SK-N-SH (cell line): ENCODE measurements around the gene ASB7. TPM values are rescaled to one million over a fixed set of nuclear protein-coding genes. Genes with fewer than 3 reads are reported as not detected.

Source experiments
- CTCF ChIA-PET: fragments of 300-600, 350-600 bp; formaldehyde crosslinking; extraction: SDS; loops from one replicate; lab custom pipeline; 2021; lab: Yijun Ruan, JAX
- POLR2A ChIA-PET: fragments of 350-600 bp; sonication (Branson Sonifier 250); formaldehyde crosslinking; extraction: SDS; loops from one replicate; lab custom pipeline; 2020; ENCODE audit warnings: antibody characterized with exemption, inconsistent platforms; lab: Yijun Ruan, JAX
- DNase-seq: peaks from one replicate; pipeline ENCODE4 v3.0.0; 2012
- H2AFZ ChIP-seq: fragments of 200-600 bp; sonication (generic); 2 replicates; pipeline ENCODE4 v1.8.1; 2016; ENCODE audit warnings: antibody characterized with exemption, mild to moderate bottlenecking, low read depth
- H3F3A ChIP-seq: fragments of 200-600 bp; sonication (generic); replicated peaks from 2 replicates; pipeline ENCODE3; 2016; ENCODE audit warnings: antibody characterized with exemption, mild to moderate bottlenecking; ENCODE audit not compliant: insufficient read depth
- H3K27ac ChIP-seq, 2 experiments: fragments of 200-500 bp in 1 of 2; fragments of 200-600 bp in 1 of 2; sonication (Bioruptor generic) in 1 of 2; sonication (generic), shearing (Covaris generic) in 1 of 2; 2 replicates each; pipeline versions ENCODE4 v1.5.1 to v1.6.1; 2014 to 2016; ENCODE audit warnings: low read depth in 2 of 2, inconsistent platforms in 1 of 2, low read length in 1 of 2, mild to moderate bottlenecking in 1 of 2, mixed read lengths in 1 of 2
- H3K27me3 ChIP-seq: fragments of 200-600 bp; sonication (generic), shearing (Covaris generic); 2 replicates; pipeline ENCODE4 v1.6.1; 2016; ENCODE audit warnings: mixed run types; ENCODE audit not compliant: insufficient read depth
- H3K36me3 ChIP-seq, 2 experiments: fragments of 200-500 bp in 1 of 2; fragments of 200-600 bp in 1 of 2; sonication (Bioruptor generic) in 1 of 2; sonication (generic) in 1 of 2; replicated peaks in 1 of 2; 2 replicates each; pipeline versions ENCODE3 to v1.5.1; 2014 to 2016; ENCODE audit warnings: low read length in 1 of 2, mild to moderate bottlenecking in 1 of 2; ENCODE audit not compliant: insufficient read depth in 2 of 2, control insufficient read depth in 1 of 2
- H3K4me1 ChIP-seq, 2 experiments: fragments of 200-500 bp in 1 of 2; fragments of 200-600 bp in 1 of 2; sonication (Bioruptor generic) in 1 of 2; sonication (generic), shearing (Covaris generic) in 1 of 2; 2 replicates each; pipeline versions ENCODE4 v1.5.1 to v1.6.1; 2014 to 2016; ENCODE audit warnings: low read depth in 1 of 2, low read length in 1 of 2, mixed run types in 1 of 2; ENCODE audit not compliant: insufficient read depth in 2 of 2, control insufficient read depth in 1 of 2
- H3K4me2 ChIP-seq: fragments of 200-600 bp; sonication (generic), shearing (Covaris generic); 2 replicates; pipeline ENCODE4 v1.6.1; 2017; ENCODE audit warnings: mixed run types
- H3K4me3 ChIP-seq, 2 experiments: fragments of 200-500 bp in 1 of 2; fragments of 200-600 bp in 1 of 2; sonication (Bioruptor generic) in 1 of 2; sonication (generic), shearing (Covaris generic) in 1 of 2; 2 replicates each; pipeline versions ENCODE4 v1.5.1 to v1.8.1; 2014 to 2016; ENCODE audit warnings: low read depth in 2 of 2, inconsistent platforms in 1 of 2, low read length in 1 of 2, mild to moderate bottlenecking in 1 of 2, mixed read lengths in 1 of 2, moderate library complexity in 1 of 2
- H3K79me2 ChIP-seq: fragments of 200-600 bp; sonication (generic); 2 replicates; pipeline ENCODE4 v1.8.1; 2017; ENCODE audit warnings: mild to moderate bottlenecking; ENCODE audit not compliant: insufficient read depth
- H3K9ac ChIP-seq: fragments of 200-600 bp; sonication (generic); 2 replicates; pipeline ENCODE4 v1.6.1; 2017; ENCODE audit warnings: mixed run types
- H3K9me2 ChIP-seq: fragments of 200-600 bp; sonication (generic); 2 replicates; pipeline ENCODE4 v1.6.1; 2017; ENCODE audit warnings: mixed run types
- H3K9me3 ChIP-seq: fragments of 200-600 bp; sonication (generic); 2 replicates; pipeline ENCODE4 v1.6.1; 2017; ENCODE audit warnings: mixed run types, mild to moderate bottlenecking, moderate library complexity
- H4K20me1 ChIP-seq: fragments of 200-600 bp; sonication (generic); 2 replicates; pipeline ENCODE4 v1.6.1; 2017; ENCODE audit warnings: mild to moderate bottlenecking, mixed run types; ENCODE audit not compliant: insufficient read depth
- CHD2 ChIP-seq: fragments of 150-350 bp; IDR thresholded peaks from 2 replicates; pipeline ENCODE4 v1.6.1; 2018; ENCODE audit warnings: low read length; ENCODE audit not compliant: partially characterized antibody
- ELF1 ChIP-seq: IDR thresholded peaks from 2 replicates; pipeline ENCODE4 v1.4.0; 2012
- EP300 ChIP-seq, 2 experiments: IDR thresholded peaks; 2 replicates each; pipeline versions ENCODE4 v1.4.0 to v1.6.1; 2012; ENCODE audit warnings: borderline replicate concordance in 1 of 2, low read depth in 1 of 2, low read length in 1 of 2
- EZH2phosphoT487 ChIP-seq: fragments of 200-600 bp; sonication (generic); IDR thresholded peaks from 2 replicates; pipeline ENCODE4 v1.6.1; 2017; ENCODE audit warnings: low read depth, mixed run types, mild to moderate bottlenecking, antibody characterized with exemption, moderate library complexity, borderline replicate concordance
- FOSL2 ChIP-seq: IDR thresholded peaks from 2 replicates; pipeline ENCODE4 v1.4.0; 2012; ENCODE audit warnings: low read depth, mild to moderate bottlenecking, moderate library complexity, borderline replicate concordance
- FOXM1 ChIP-seq: IDR thresholded peaks from 2 replicates; pipeline ENCODE4 v1.4.0; 2012; ENCODE audit warnings: low read depth, mild to moderate bottlenecking
- GABPA ChIP-seq: IDR thresholded peaks from 2 replicates; pipeline ENCODE4 v1.4.0; 2012; ENCODE audit warnings: low read depth, mild to moderate bottlenecking
- GATA2 ChIP-seq: sonication (generic); formaldehyde crosslinking; IDR thresholded peaks from 2 replicates; pipeline ENCODE4 v1.5.0; 2020; ENCODE audit warnings: mild to moderate bottlenecking, missing genetic modification reagents
- JUND ChIP-seq: IDR thresholded peaks from 2 replicates; pipeline ENCODE4 v1.4.0; 2012
- MEF2A ChIP-seq: IDR thresholded peaks from 2 replicates; pipeline ENCODE4 v1.4.0; 2012; ENCODE audit warnings: low read depth, borderline replicate concordance
- NRF1 ChIP-seq: IDR thresholded peaks from 2 replicates; pipeline ENCODE4 v1.6.1; 2012; ENCODE audit warnings: low read depth, mild to moderate bottlenecking, low read length
- RAD21 ChIP-seq: IDR thresholded peaks from 2 replicates; pipeline ENCODE4 v1.6.1; 2012; ENCODE audit warnings: mild to moderate bottlenecking, low read length
- RFX5 ChIP-seq: IDR thresholded peaks from 2 replicates; pipeline ENCODE4 v1.6.1; 2012; ENCODE audit warnings: mild to moderate bottlenecking, improper control_type of control experiment, low read length
- SIN3A ChIP-seq: IDR thresholded peaks from 2 replicates; pipeline ENCODE4 v1.6.1; 2012; ENCODE audit warnings: low read depth, mild to moderate bottlenecking, low read length, moderate library complexity, borderline replicate concordance
- TAF1 ChIP-seq: IDR thresholded peaks from 2 replicates; pipeline ENCODE4 v1.6.1; 2012; ENCODE audit warnings: low read depth, mild to moderate bottlenecking, low read length, moderate library complexity, borderline replicate concordance
- TEAD4 ChIP-seq: IDR thresholded peaks from 2 replicates; pipeline ENCODE4 v1.4.0; 2012; ENCODE audit warnings: mild to moderate bottlenecking, borderline replicate concordance; ENCODE audit not compliant: insufficient read depth
- USF2 ChIP-seq: fragments of 150-350 bp; IDR thresholded peaks from 2 replicates; pipeline ENCODE4 v1.6.1; 2017; ENCODE audit warnings: antibody characterized with exemption, low read length, low read depth, borderline replicate concordance
- YY1 ChIP-seq: IDR thresholded peaks from 2 replicates; pipeline ENCODE4 v1.4.0; 2012; ENCODE audit warnings: low read depth, mild to moderate bottlenecking
- WGBS: methylation state at CpG from one replicate; pipeline ENCODE4 v1.1.6; 2017; ENCODE audit warnings: low lambda C conversion rate; 5-methylcytosine and 5-hydroxymethylcytosine counted together
- polyA plus RNA-seq, 3 experiments: library from polyadenylated mRNA; depleted of rRNA; stranded (reverse); fragments of >200 nt; gene quantifications; 2 replicates each; pipeline ENCODE4 v1.2.3, GENCODE V29; 2012
- TF ChIP-seq, protein P1 (sequence below): IDR thresholded peaks from 2 replicates; pipeline ENCODE4 v1.4.0; 2012; ENCODE audit warnings: low read depth, borderline replicate concordance
- TF ChIP-seq, protein P2 (sequence below): IDR thresholded peaks from 2 replicates; pipeline ENCODE4 v1.4.0; 2012; ENCODE audit warnings: low read depth

Gene ASB7
- polyA plus RNA-seq, 1 of the 3 experiments (the other 2 are of a cell fraction), result 6.1 TPM

DNA sequence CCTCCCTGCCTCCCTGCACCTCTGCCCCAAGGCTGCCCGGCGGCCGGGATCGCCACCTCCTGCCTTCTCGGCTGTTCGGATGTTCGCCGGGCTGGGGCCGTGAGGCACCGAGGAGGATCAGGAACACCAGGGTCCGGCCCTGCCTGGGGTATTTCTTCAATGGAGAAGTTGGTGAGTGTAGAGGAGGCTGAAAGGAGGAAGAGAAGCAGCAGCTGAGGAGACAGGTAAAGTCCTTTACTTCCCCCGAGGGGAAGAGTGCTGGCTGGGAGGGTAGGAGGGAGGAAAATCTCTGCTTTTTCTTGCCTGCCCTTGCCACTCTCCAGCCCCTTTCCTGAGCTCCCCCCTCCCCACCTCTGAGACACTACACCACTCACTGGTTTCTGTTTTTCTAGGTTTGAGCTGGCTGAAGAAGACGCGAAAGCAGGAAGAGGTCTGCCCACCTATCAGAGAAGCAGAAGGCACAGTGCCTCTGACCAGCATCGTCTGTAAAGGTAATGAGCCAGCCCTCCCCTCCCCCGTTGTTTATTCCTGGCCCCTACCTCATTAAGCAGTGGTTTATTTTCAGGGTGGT, 519 bp downstream of the ASB7 start:
- peaks cover 5 to 18% of the 10 kb centered on the region in 2 experiments; a peak in 3 of 4 replicates for H3K4me1 ChIP-seq
- CTCF ChIA-PET, result interaction anchor here (0.6 to 3.5 kb wide), 4 partner anchors 30 to 405 kb away, joined by 3 to 22 read pairs (median 12); no protein-coding TSS in a partner anchor
- peak overlapping the region; percentile 80 for H2AFZ ChIP-seq
- peak; percentile 10 for DNase-seq
- H4K20me1 ChIP-seq, result no peaks in the 10 kb centered on the region
- H3K4me2 ChIP-seq, result peak overlapping the region; percentile 82
- peaks cover 21 to 31% of the 10 kb centered on the region in 2 experiments for H3K36me3 ChIP-seq
- no peaks in the 10 kb centered on the region for H3K9me3 ChIP-seq
- WGBS, result 2% methylated on average over 16 of the region's 16 CpGs
- peaks cover 89% of the 10 kb centered on the region for H3K79me2 ChIP-seq
- peak overlapping the region; percentile 89 for H3K9ac ChIP-seq
- H3K9me2 ChIP-seq, result no peaks in the 10 kb centered on the region
- peak overlapping the region; percentile 63 to 87 for H3K27ac ChIP-seq
- H3F3A ChIP-seq, result no peaks in the 10 kb centered on the region
- TF ChIP-seq ELF1 (no peak), CHD2 (no peak), MEF2A (no peak), RAD21 (no peak)
- TF ChIP-seq, all 33 proteins: peak for 0
- H3K27me3 ChIP-seq, result no peaks in the 10 kb centered on the region
- POLR2A ChIA-PET, result interaction anchor here (1.3 kb wide), 1 partner anchor 261 kb away, joined by 3 read pairs; the partner anchor contains the start of gene ADAMTS17
- peak overlapping the region; percentile 89 to 99 for H3K4me3 ChIP-seq

DNA sequence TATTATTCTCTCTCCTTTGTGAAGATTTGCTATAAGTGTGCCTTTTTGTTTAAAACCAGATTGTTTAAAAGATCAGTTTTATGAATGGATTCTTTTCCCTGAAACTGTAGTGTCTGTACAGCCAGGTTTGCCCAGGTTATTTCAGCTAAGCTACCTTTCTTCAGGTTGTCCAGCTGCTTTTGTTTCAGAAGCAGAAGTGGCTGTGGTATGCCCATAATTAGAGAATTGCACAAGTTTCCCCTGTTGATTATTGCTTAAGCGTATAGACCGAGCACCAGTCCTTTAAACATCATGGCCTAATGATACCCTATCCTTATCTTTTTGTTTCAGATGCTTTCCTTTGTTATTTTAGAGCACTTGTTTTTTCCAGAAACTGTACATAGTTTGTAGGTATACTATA, 10.2 kb downstream of the ASB7 start:
- no peak for DNase-seq

DNA sequence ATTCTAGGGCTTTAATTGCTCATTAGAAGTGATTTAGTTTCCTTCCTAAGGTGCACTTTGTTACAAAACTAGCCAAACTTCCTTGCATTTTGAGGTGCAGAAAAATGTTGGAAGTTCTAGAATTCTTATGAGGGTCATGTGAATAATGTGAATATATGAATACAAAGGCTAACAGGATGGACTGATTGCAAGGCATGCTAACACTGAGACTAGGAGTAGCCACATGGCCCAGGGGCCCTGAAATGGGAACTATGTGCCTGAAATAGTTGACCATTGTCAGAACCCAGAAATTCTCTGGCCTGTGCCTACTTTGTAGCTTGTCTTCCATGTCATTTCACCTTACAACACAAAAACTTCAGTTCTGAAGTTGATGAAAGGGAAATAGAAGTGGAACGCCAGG, 10.8 kb downstream of the ASB7 start:
- peaks cover 49 to 53% of the 10 kb centered on the region in 2 experiments for H3K36me3 ChIP-seq
- TF ChIP-seq RFX5 (no peak), TEAD4 (no peak), SIN3A (no peak), EP300 (IDR thresholded peaks at IDR 0.05; ENCODE audit: borderline replicate concordance in 1 of 2, low read depth in 1 of 2, low read length in 1 of 2) (no peak), MEF2A (no peak), GATA2 (CRISPR knock-in tag) (no peak), NRF1 (no peak), EZH2phosphoT487 (no peak), FOXM1 (no peak)
- TF ChIP-seq, protein P1, sequence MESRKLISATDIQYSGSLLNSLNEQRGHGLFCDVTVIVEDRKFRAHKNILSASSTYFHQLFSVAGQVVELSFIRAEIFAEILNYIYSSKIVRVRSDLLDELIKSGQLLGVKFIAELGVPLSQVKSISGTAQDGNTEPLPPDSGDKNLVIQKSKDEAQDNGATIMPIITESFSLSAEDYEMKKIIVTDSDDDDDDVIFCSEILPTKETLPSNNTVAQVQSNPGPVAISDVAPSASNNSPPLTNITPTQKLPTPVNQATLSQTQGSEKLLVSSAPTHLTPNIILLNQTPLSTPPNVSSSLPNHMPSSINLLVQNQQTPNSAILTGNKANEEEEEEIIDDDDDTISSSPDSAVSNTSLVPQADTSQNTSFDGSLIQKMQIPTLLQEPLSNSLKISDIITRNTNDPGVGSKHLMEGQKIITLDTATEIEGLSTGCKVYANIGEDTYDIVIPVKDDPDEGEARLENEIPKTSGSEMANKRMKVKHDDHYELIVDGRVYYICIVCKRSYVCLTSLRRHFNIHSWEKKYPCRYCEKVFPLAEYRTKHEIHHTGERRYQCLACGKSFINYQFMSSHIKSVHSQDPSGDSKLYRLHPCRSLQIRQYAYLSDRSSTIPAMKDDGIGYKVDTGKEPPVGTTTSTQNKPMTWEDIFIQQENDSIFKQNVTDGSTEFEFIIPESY, result no peak
- TF ChIP-seq, protein P2, sequence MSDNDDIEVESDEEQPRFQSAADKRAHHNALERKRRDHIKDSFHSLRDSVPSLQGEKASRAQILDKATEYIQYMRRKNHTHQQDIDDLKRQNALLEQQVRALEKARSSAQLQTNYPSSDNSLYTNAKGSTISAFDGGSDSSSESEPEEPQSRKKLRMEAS, result no peak

More for the DNA sequence above, 10.2 kb downstream of the ASB7 start:
- WGBS, result 95% methylated on average over 2 of the region's 2 CpGs
- Histone ChIP-seq H3K9me3 (no peaks in the 10 kb centered on the region), H3K4me3 (no peak overlapping the region), H3K27ac (no peak overlapping the region), H3K36me3 (peaks cover 42 to 57% of the 10 kb centered on the region in 2 experiments), H3K4me2 (no peak overlapping the region), H3K79me2 (no peaks in the 10 kb centered on the region; the same call in none of the 2 replicates), H3K9me2 (no peaks in the 10 kb centered on the region), H3F3A (no peaks in the 10 kb centered on the region), H3K27me3 (no peaks in the 10 kb centered on the region), H3K9ac (no peak overlapping the region), H2AFZ (no peak overlapping the region), H4K20me1 (no peaks in the 10 kb centered on the region), H3K4me1 (no peaks in the 10 kb centered on the region)
- ChIA-PET POLR2A (interaction anchor here (1.3 kb wide), 1 partner anchor 267 kb away, joined by 3 read pairs; the partner anchor contains the start of gene ALDH1A3), CTCF (interaction anchor here (1.2 to 1.6 kb wide), 3 partner anchors 261 to 395 kb away, joined by 3 to 6 read pairs (median 5); no protein-coding TSS in a partner anchor)
- no peak for TF ChIP-seq TAF1
- no peak for TF ChIP-seq YY1
- TF ChIP-seq JUND, result no peak
- TF ChIP-seq FOSL2, result no peak
- no peak for TF ChIP-seq USF2
- TF ChIP-seq RFX5, result no peak
- TF ChIP-seq GABPA, result no peak

More for the DNA sequence above, 10.8 kb downstream of the ASB7 start:
- Histone ChIP-seq H3K9me3 (no peaks in the 10 kb centered on the region), H3F3A (no peaks in the 10 kb centered on the region), H2AFZ (no peak overlapping the region), H3K79me2 (no peaks in the 10 kb centered on the region; the same call in 1 of the 2 replicates), H3K4me1 (no peaks in the 10 kb centered on the region), H3K27me3 (no peaks in the 10 kb centered on the region), H3K4me2 (no peak overlapping the region), H3K9ac (no peak overlapping the region), H4K20me1 (no peaks in the 10 kb centered on the region), H3K9me2 (no peaks in the 10 kb centered on the region), H3K27ac (no peak overlapping the region), H3K4me3 (no peak overlapping the region)
- POLR2A ChIA-PET, result no interaction called here
- no peak for DNase-seq
- WGBS, result 94% methylated on average over 1 of the region's 1 CpG
- CTCF ChIA-PET, result interaction anchor here (1.2 to 3.2 kb wide), 3 partner anchors 260 to 395 kb away, joined by 3 to 20 read pairs (median 6); no protein-coding TSS in a partner anchor
